ENCODE data around the gene PIF1.
"Not testable (repeated sequence)": the region's sequence is repeated elsewhere in the genome, so short reads cannot be mapped to it uniquely, and the experiment has no call there.

The PIF1 gene

DNA sequence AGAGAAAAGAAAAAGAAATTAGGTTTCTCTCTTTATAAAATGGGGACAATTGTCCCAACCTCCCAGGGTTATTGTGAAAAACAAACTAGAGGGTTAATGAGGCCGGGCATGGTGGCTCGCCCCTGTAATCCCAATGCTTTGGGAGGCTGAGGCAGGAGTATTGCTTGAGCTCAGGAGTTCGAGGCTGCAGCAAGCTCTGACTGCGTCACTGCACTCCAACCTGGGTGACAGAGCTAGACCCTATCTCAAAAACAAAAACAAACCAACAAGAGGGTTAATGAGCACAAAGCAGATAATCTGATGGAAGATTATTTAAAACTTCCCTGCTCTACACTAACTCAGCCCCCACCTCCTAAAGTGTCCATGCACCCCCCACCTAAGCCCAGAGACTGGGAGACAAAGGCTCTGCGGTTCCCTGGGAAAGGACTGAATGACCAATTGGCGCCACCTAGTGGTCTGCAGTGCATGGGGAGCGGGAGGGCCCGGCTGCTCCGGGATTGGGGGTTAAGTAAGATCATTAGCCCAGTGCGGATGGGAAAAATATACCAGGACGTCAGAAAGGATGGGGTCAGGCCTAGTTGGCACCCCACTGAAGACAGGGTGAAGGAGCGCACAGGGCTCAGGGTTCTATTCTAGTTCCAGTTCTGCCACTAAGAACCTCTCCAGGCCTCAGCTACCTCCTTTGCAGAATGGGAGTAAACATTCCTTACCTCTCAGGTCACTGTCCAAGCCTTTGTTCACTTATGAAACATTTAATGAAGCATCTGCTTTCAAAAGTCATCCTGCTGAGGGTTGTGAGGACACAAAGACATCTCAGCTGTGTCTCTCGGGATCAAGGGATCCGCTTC is 15.6 kb downstream of the PIF1 start:
- DNase-seq: peak; percentile 66 to 73

DNA sequence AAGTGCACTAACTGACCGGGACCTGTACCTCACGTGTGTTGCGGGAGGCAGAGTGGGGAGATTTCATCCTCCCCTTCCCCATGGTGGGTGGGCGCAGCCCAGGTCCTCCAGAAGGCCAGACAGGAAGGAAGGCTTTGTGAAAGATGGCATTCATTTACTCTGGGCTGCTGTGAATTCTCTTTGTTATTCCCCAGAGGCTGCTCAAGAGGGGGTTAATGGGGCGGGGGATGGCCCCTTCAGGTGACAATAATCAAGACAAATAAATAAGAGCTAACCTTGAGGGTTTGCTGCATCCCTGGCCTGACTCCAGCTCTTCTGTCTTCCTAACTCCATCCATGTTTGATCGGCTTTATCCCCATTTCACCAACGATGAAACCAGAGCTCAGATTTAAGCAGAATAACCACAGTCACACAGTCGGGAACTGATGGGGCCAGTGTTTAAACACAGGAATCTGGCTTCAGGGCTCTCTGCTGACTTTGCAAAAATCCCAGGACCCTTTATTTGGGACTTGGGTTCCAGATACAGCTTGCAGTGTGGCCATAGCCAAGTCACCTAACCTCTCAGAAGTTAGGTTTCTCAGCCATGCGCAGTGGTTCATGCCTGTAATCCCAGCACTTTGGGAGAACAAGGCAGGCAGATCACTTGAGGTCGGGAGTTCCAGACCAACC is 16.5 kb downstream of the PIF1 start:
- DNase-seq: no peak

DNA sequence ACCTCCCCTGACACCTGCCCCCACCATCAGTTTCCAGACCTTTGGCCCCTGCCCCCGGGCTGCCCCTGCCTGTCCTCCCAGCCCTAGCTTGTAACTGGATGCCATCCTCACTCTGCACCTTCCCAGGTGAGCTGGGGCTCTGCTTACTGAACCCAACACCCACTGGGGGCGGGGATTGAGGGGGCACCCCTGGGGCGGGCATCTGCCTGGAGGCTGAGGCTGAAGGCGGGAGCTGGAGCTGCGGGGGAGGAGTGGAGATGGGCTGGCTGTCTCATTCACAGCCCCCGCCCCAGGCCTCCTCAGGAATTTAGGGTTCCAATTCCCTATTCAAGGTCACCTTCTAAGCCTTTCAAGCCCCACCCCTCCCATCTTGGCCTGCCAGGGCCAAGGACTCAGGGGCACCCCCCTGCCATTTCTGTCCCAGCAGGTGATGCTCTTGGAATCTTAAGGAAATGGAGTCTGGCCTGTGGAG is 17.7 kb downstream of the PIF1 start:
- no peak for DNase-seq

DNA sequence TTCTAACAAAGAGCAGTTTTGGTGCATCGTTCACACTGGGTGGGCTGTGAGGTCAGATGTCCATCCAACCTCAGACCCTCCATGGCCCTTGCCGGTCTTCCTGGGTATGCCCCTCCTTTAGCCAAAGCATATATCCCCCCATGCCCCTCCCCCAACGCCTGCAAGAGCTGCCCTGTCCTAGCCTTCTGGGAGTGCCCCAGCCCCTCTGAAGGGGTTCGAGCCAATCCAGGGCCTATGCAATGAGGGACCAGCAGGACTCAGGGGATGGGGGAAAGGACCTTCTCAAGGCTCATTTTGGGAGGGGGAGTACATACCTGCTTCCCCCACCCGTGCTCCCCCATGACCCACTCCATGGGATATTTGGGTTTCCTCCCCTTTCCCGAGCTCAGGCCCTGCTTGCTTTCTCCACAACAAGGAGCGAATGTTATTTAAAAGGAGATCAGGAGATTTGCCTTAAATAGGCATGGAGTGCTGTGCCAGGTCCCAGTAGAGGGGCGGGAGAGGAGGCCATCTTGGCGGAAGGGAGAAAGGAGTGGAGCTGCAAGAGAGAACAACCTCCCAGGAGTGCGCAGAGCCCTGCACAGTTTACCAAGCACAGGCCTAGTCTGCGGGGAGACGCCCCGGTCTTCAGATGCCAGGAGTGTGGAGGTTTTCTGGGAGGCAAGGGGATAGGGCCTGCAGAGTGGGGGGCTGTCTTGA is 18.2 kb downstream of the PIF1 start:
- DNase-seq: no peak

DNA sequence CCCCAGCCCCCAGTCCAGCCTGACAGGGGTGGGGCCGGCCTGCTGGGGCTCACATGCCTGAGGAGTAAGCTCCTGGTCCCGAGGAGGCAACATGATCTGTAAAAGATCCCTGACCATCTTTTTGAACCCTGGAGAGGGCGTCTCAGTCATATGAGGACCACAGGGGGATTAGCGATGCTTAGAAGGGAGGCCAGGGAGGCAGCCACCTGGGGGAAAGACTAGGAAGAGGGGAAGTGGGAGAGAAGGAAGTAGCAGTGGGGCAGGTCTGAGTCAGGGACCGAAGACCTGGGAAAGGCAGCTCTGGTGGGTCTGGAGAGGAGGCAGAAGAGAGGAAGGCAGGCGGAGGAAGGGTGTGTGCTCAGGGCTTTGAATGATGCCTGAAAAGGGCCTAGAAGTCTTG is 18.9 kb downstream of the PIF1 start:
- no peak for DNase-seq

DNA sequence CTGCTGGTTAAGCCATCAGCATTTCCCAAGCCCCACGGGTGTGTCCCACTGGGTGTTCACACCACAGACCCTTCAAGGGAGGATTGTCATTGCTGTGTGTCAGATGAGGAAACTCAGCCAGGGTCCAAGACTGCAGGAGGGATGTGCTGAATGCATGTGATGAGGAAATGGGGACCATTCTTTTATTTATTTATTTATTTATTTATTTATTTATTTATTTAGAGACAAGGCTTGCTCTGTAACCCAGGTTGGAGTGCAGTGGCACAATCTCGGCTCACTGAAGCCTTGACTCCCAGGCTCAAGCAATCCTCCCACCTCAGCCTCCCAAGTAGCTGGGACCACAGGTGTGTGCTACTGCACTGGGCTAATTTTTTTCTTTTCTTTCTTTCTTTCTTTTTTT is 20.8 kb downstream of the PIF1 start:
- DNase-seq: no peak

DNA sequence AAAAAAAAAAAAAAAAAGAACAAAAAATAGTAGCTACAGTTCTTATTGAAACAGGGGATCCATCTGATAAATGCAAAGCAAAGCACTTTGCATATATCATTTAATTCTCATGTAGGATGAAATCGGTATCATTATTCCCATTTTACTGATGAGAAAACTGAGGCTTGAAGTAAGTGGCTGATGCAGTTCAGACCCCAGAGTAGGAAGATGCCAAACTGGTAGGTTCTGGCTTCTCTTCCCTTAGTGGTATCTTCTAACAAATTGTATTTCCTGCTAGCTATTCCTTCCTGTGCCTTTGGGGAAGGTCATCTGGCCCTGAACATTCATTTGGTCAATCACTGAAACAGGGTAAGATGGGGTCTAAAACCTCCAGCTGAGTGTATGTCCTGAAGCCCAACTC is 21.9 kb downstream of the PIF1 start:
- DNase-seq: no peak

DNA sequence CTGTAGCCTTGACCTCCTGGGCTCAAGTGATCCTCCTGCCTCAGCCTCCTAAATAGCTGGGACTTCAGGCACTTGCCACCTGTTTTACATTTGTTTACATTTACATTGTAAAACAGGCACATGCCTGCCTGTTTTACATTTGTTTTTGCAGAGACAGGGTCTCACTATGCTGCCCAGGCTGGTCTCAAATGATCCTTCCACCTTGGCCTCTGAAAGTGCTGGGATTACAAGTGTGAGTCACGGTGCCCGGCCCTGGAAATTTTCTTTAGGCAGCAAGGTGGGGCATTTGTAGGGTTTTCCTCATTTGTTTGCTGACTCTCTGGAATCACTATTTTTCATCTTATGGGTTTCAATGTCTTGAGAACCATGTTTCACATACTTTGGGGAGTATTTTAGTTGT is 25.0 kb downstream of the PIF1 start:
- DNase-seq: no peak

DNA sequence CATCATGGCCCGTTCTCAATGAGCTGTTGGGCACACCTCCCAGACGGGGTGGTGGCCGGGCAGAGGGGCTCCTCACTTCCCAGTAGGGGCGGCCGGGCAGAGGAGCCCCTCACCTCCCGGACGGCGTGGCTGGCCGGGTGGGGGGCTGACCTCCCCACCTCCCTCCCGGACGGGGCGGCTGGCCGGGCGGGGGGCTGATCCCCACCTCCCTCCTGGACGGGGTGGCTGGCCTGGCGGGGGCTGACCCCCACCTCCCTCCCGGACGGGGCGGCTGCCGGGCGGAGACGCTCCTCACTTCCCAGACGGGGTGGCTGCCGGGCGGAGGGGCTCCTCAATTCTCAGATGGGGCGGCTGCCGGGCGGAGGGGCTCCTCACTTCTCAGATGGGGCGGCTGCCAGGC is 26.5 kb downstream of the PIF1 start:
- not testable (repeated sequence) for DNase-seq

DNA sequence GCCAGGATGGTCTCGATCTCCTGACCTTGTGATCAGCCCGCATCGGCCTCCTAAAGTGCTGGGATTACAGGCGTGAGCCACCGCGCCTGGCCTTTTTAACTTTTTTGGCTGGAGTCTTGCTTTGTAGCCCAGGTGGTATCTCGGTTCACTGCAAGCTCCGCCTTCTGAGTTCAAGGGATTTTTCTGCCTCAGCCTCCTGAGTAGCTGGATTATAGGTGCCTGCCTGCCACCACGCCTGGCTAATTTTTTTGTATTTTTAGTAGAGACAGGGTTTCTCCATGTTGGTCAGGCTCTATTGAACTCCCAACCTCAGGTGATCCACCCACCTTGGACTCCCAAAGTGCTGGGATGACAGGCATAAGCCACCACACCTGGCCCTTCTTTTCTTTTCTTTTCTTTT is 29.5 kb downstream of the PIF1 start:
- not testable (repeated sequence) for DNase-seq

DNA sequence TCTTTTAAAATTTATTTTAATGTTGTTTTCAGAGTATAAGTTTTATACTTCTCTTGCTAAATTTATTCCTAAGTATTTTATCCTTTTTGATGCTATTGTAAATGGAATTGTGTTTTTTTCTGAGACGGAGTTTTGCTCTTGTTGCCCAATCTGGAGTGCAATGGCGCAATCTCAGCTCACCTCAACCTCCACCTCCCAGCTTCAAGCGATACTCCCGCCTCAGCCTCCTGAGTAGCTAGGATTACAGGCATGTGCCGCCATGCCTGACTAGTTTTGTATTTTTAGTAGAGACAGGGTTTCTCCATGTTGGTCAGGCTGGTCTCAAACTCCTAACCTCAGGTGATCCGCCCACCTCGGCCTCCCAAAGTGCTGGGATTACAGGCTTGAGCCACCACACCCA is 30.1 kb downstream of the PIF1 start:
- not testable (repeated sequence) for DNase-seq

DNA sequence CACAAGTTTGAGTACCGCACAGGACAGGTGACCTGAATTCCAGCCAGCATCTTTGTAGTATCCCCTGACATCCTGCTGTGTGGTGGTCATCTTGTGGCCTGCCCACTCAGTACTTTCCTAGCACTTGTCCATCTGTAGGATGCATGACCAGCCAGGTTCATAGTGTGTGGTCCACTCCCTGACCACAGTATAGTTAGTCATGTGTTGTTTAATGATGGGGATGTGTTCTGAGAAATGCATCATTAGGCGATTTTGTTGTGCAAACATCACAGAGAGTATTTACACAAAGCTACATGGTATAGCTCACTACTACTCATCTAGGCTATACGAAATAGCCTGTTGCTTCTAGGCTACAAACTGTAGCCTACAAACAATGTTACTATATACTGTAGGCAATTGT is 33.2 kb downstream of the PIF1 start:
- no peak for DNase-seq

DNA sequence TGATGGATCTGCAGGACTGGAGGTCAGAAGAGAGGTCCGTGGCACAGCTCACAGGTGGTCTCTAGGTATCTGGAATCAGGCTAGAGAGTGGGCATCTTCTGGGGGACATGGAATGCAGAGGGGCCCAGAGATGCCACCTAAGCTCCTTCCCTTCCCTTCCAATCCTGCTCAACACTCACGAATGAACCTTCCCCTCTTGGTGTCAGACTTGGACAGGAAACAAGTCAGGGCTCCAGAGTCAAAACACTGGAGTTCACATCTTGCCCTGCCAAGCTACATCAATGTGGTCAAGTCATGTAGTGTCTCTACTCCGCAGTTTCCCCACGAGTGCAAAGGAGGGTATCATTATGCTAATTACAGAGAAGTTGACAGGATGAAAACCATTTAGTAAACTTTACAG is 34.0 kb downstream of the PIF1 start:
- no peak for DNase-seq

DNA sequence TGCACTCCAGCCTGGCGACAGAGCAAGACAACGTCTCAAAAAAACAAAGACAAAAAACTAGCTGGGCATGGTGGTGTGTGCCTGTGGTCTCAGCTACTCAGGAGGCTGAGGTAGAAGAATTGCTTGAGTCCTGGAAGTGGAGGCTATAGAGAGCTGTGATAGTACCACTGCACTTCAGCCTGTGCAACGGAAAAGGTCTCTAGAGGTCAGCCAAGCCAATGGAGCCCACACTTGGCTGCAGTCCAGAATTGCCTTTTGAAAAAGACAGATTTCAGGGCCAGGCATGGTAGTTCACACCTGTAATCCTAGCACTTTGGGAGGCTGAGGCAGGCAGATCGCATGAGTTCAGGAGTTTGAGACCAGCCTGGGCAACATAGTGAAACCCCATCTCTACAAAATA is 41.7 kb downstream of the PIF1 start:
- no peak for DNase-seq

DNA sequence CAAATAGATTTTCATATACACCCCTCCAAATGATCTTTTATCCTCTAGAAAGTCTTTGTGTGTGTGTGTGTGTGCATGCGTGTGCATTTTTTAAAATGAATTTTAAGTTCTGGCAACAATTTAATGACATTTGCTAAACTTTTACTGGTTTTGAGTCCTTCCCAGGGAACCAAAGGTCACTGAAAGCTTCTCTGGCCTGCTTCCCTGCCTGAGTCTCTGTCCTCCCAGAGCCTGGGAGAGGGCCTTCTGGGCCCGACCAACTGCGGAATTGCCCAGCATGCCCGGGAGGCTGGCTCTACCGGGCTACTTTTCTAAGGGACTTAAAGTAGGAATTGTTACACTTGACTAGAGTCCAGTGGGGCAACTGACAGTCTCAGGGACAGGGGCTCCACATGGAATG is 42.7 kb downstream of the PIF1 start:
- no peak for DNase-seq

DNA sequence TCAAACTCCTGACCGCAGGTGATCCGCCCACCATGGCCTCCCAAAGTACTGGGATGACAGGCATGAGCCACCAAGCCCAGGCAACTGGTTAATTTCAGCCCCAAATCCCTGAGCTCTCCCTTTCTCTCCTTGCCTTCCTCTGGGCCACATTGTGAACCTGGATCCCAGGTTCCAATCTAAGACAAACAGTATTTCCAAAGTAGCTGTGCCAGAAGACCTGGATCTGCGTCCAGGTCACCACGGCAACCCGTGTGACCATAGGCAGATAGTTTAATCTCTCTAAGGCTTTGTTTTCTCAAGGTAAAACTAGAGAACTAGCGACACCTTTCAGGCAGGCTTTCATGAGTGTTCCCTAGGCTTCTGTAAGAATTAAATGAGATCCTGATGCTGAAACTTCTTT is 44.1 kb downstream of the PIF1 start:
- DNase-seq: no peak

DNA sequence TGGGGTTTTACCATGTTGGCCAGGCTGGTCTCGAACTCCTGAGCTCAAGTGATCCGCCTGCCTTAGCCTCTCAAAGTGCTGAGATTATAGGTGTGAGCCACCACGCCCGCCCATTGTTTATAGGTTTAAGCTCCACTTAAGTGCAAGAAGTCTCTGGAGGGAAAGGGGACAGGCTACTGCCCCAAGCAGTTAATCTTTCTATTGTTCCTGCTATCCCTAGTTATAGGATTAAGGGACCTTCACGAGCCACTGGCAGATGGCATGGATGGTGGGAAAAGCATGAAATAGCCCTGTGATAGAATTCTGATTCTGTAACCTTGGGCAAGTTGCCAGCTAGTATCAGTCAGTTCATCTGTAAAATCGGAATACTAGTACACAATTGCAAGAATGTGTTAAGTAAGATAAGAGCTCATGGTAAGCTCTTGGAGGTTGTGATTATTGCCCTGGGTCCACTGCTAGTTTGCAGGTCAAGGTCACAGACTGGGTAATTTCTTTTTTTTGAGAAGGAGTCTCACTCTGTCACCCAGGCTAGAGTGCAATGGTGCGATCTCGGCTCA is 44.8 kb downstream of the PIF1 start:
- DNase-seq: no peak

DNA sequence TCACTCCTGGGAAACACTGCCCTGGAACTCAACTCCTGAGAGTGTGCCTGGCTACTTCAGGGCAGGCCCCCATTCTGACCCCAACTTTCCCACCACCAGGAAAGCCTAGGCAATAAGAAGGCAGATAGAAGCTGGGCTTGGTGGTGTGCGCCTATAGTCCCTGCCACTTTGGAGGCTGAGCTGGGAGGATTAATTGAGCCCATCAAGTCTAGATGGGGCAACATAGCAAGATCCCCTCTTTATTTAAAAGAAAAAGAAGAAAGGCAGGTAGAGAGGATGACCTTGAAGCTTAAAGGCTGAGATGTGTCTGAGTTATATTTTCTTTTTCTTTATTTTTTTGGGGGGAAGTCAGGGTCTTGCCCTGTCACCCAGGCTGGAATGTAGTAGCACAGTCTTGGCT is 45.8 kb downstream of the PIF1 start:
- DNase-seq: no peak

DNA sequence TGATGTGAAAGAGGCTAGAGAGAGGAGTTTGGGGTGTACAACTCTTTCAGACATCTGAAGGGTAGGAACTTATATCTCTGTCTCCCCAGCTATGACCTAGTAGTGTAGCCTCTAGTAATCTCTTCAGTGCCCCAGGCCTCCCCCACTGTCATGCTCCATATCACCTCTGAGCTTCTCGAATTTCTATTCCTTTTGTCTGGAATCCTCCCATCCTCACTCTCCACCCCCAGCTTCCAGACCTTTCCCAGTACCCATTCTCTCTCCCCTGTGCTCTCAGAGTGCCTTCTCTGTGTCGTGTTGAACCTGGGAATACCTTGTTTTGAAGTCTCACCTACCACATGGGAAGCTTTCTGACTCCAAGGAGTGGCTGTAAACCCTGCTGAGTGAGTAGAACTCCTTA is 46.4 kb downstream of the PIF1 start:
- DNase-seq: no peak

DNA sequence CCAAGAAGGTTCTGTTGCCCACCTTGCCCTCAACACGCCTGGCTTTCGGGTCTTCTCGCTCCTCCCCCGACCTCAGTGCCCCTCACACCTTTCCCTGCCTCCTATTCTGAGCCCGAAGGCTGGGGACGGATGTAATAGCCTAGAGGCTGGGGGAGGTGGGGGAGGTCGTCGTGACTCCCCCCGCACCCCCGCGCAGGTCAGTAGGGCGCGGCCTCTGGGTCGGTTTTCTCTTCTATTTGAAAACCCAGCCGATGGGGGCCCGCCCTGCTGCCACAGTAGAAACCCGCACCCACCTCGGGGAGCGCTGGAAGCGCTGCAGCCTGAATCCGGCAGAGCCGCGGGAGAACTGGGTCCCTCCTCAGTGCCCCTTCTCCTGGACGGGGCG is 49.1 kb downstream of the PIF1 start:
- no peak for DNase-seq

DNA sequence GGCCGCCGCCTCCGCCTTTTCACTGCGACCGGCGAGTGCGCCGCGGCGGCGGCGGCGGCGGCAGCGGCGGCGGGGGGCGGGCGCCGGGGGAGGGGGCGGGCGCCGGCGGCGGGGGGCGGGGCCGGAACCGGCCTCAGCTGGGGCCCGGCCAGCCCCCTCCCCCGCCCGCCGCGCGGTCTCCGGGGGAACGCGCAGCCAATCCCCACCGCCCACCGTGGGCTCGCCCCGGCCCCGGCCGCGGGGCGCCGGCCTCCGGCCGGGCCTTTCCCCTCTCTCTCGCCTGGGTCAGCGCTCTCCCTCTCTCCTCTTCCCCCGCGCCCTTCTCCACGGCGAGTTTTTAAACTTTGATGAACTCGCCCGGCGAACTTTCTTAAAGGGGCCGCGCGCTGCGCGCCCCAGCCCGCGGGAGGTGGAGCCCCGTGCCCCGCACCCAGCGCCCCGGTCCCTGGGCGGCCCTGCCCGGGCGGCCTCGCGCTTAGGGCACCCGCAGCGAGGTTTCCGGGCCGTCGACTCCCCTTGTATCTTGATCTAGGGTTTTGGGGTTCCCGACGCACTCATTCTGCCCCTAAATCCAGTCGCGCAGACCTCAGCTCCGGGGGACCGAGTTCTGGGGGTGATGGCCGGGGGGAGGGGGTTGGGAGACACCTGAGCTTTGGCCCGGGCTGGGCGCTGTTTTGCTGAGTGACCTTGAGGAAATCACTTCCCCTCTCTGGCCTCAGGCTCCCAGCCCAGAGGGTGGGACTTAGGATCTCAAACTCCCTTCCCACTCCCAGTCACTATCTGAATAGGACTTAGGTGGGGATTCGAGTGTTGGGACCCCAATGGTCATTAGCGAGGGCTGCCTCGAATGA is 49.7 kb downstream of the PIF1 start, which contains the start of gene RBPMS2:
Gene RBPMS2, minus strand, starts transcription at position 39 of the 851 bp plus-strand sequence. CDS start 270 bp downstream, outside the sequence.
- no peak for DNase-seq

All from inflammatory macrophage (primary cell).